Mesenchymal stem cell (in vitro differentiated cells and primary cell): ENCODE measurements around the gene CORO2B.

Experiments
- DNase-seq: peaks from one replicate; pipeline ENCODE4 v3.0.0-alpha.2; 2013
- H2AFZ ChIP-seq: one replicate; pipeline ENCODE4 v1.6.1; 2013; ENCODE audit warnings: low read depth, mild to moderate bottlenecking, control low read depth, inconsistent platforms, low read length, moderate library complexity
- H2AK5ac ChIP-seq: 2 replicates; pipeline ENCODE4 v1.6.1; 2013; ENCODE audit warnings: low read length, moderate library complexity, mild to moderate bottlenecking, inconsistent platforms; ENCODE audit not compliant: severe bottlenecking
- H2BK120ac ChIP-seq: one replicate; pipeline ENCODE4 v1.6.1; 2013; ENCODE audit warnings: low read depth, mild to moderate bottlenecking, inconsistent platforms, low read length, moderate library complexity
- H2BK12ac ChIP-seq, 2 experiments: one replicate each; pipeline ENCODE4 v1.6.1; 2013; ENCODE audit warnings: inconsistent platforms in 2 of 2, low read length in 2 of 2, mild to moderate bottlenecking in 2 of 2, moderate library complexity in 2 of 2, control low read depth in 1 of 2
- H2BK15ac ChIP-seq: one replicate; pipeline ENCODE4 v1.6.1; 2013; ENCODE audit warnings: mild to moderate bottlenecking, low read depth, inconsistent platforms; ENCODE audit not compliant: poor library complexity, severe bottlenecking
- H2BK5ac ChIP-seq: 2 replicates; pipeline ENCODE4 v1.6.1; 2013; ENCODE audit warnings: low read depth, mild to moderate bottlenecking, low read length, control low read depth, inconsistent platforms; ENCODE audit not compliant: poor library complexity, severe bottlenecking
- H3K14ac ChIP-seq, 2 experiments: one replicate each; pipeline ENCODE4 v1.6.1; 2013; ENCODE audit warnings: inconsistent platforms in 2 of 2, low read length in 2 of 2, control low read depth in 1 of 2, mild to moderate bottlenecking in 1 of 2, moderate library complexity in 1 of 2
- H3K18ac ChIP-seq, 2 experiments: one replicate each; pipeline ENCODE4 v1.6.1; 2013; ENCODE audit warnings: inconsistent platforms in 2 of 2, low read length in 2 of 2, control low read depth in 1 of 2, low read depth in 1 of 2, mild to moderate bottlenecking in 1 of 2
- H3K23ac ChIP-seq, 2 experiments: one replicate each; pipeline ENCODE4 v1.6.1; 2013; ENCODE audit warnings: inconsistent platforms in 2 of 2, low read length in 2 of 2, mild to moderate bottlenecking in 2 of 2, moderate library complexity in 2 of 2, control low read depth in 1 of 2
- H3K27ac ChIP-seq: 2 replicates; pipeline ENCODE4 v1.5.1; 2013; ENCODE audit warnings: mild to moderate bottlenecking, moderate library complexity, low read length, control low read depth, inconsistent platforms; ENCODE audit not compliant: poor library complexity, severe bottlenecking
- H3K27me3 ChIP-seq, 2 experiments: 2 replicates each; pipeline versions ENCODE4 v1.6.1 to v1.7.0; 2013; ENCODE audit warnings: low read length in 2 of 2, mild to moderate bottlenecking in 2 of 2, moderate library complexity in 2 of 2, control low read depth in 1 of 2, inconsistent platforms in 1 of 2; ENCODE audit not compliant: control insufficient read depth in 1 of 2, insufficient read depth in 1 of 2
- H3K36me3 ChIP-seq, 2 experiments: 2 replicates each; pipeline versions ENCODE4 v1.6.1 to v1.7.0; 2013; ENCODE audit warnings: low read length in 2 of 2, control low read depth in 1 of 2, inconsistent platforms in 1 of 2, low read depth in 1 of 2, mild to moderate bottlenecking in 1 of 2; ENCODE audit not compliant: insufficient read depth in 2 of 2, control insufficient read depth in 1 of 2
- H3K4ac ChIP-seq, 2 experiments: one replicate each; pipeline ENCODE4 v1.6.1; 2013; ENCODE audit warnings: inconsistent platforms in 2 of 2, low read length in 2 of 2, mild to moderate bottlenecking in 2 of 2, moderate library complexity in 2 of 2, control low read depth in 1 of 2, low read depth in 1 of 2
- H3K4me1 ChIP-seq: 2 replicates; pipeline ENCODE4 v1.6.1; 2013; ENCODE audit warnings: low read depth, low read length, control low read depth; ENCODE audit not compliant: control insufficient read depth, insufficient read depth
- H3K4me2 ChIP-seq: 2 replicates; pipeline ENCODE4 v1.6.1; 2013; ENCODE audit warnings: low read length, mild to moderate bottlenecking, inconsistent platforms; ENCODE audit not compliant: poor library complexity, severe bottlenecking
- H3K4me3 ChIP-seq, 2 experiments: 2 replicates each; pipeline versions ENCODE4 v1.5.1 to v1.7.0; 2013; ENCODE audit warnings: low read length in 2 of 2, mild to moderate bottlenecking in 2 of 2, control low read depth in 1 of 2, low read depth in 1 of 2; ENCODE audit not compliant: insufficient read depth in 1 of 2
- H3K79me1 ChIP-seq: replicated peaks from 2 replicates; pipeline ENCODE4 v1.6.1; 2013; ENCODE audit warnings: mild to moderate bottlenecking, control low read depth, low read length, inconsistent platforms; ENCODE audit not compliant: poor library complexity, severe bottlenecking
- H3K9ac ChIP-seq: 2 replicates; pipeline ENCODE4 v1.7.0; 2013; ENCODE audit warnings: mild to moderate bottlenecking, low read length, moderate library complexity
- H3K9me3 ChIP-seq: 2 replicates; pipeline ENCODE4 v1.7.0; 2013; ENCODE audit warnings: mild to moderate bottlenecking, low read length; ENCODE audit not compliant: control insufficient read depth
- H4K8ac ChIP-seq: one replicate; pipeline ENCODE4 v1.6.1; 2013; ENCODE audit warnings: inconsistent platforms, mild to moderate bottlenecking, low read length, moderate library complexity
- H4K91ac ChIP-seq: one replicate; pipeline ENCODE4 v1.6.1; 2013; ENCODE audit warnings: mild to moderate bottlenecking, low read length, inconsistent platforms
- WGBS: methylation state at CpG from one replicate; pipeline ENCODE4 v1.1.7; 2013; ENCODE audit warnings: mixed read lengths; 5-methylcytosine and 5-hydroxymethylcytosine counted together

CORO2B gene

GRCh38 chr15:68621535-68621934, 42.7 kb downstream of the CORO2B start:
- peak overlapping the region; percentile 74 for H3K9ac ChIP-seq
- H3K36me3 ChIP-seq: peaks cover 0 to 8% of the 10 kb centered on the region in 2 experiments
- no peak overlapping the region for H2BK5ac ChIP-seq
- no peak overlapping the region for H3K4me2 ChIP-seq
- peaks cover 23% of the 10 kb centered on the region for H3K79me1 ChIP-seq
- peak overlapping the region; percentile 6 for H2BK15ac ChIP-seq
- no peak overlapping the region for H4K91ac ChIP-seq
- H4K8ac ChIP-seq: no peak overlapping the region
- H3K23ac ChIP-seq: no peak overlapping the region
- no peaks in the 10 kb centered on the region for H3K9me3 ChIP-seq
- H3K27me3 ChIP-seq: no peaks in the 10 kb centered on the region
- peak overlapping the region; percentile 69 for H2BK120ac ChIP-seq
- WGBS: 91% methylated on average over 1 of the region's 1 CpG
- no peak overlapping the region for H2AFZ ChIP-seq
- peak overlapping the region in 1 of 2 experiments; percentile 68 for H3K4me3 ChIP-seq
- no peak overlapping the region for H3K14ac ChIP-seq
- H2AK5ac ChIP-seq: no peak overlapping the region
- H3K4ac ChIP-seq: peak overlapping the region in 1 of 2 experiments; percentile 77
- H3K4me1 ChIP-seq: peaks cover 21% of the 10 kb centered on the region
- DNase-seq: no peak
- peak overlapping the region; percentile 11 for H3K27ac ChIP-seq
- H2BK12ac ChIP-seq: peak overlapping the region in 1 of 2 experiments; percentile 17
- H3K18ac ChIP-seq: peak overlapping the region; percentile 57 to 91

- H4K8ac ChIP-seq: peak overlapping the region; percentile 24
- H4K91ac ChIP-seq: no peak overlapping the region
- no peak overlapping the region for H3K27ac ChIP-seq
- peaks cover 23% of the 10 kb centered on the region for H3K4me1 ChIP-seq
- H2AFZ ChIP-seq: no peak overlapping the region
- H3K36me3 ChIP-seq: peaks cover 0 to 8% of the 10 kb centered on the region in 2 experiments
- H2AK5ac ChIP-seq: no peak overlapping the region
- no peak overlapping the region for H3K18ac ChIP-seq
- no peak overlapping the region for H3K14ac ChIP-seq
- no peak overlapping the region for H3K4me2 ChIP-seq
- H3K9me3 ChIP-seq: no peaks in the 10 kb centered on the region
- no peak overlapping the region for H3K4me3 ChIP-seq
- no peaks in the 10 kb centered on the region for H3K27me3 ChIP-seq
- H2BK12ac ChIP-seq: no peak overlapping the region
- H3K79me1 ChIP-seq: peaks cover 32% of the 10 kb centered on the region
- no peak overlapping the region for H2BK15ac ChIP-seq
- WGBS: 67% methylated on average over 13 of the region's 13 CpGs
- no peak overlapping the region for H2BK5ac ChIP-seq
- no peak overlapping the region for H2BK120ac ChIP-seq
- no peak overlapping the region for H3K23ac ChIP-seq
- peak overlapping the region in 1 of 2 experiments; percentile 3 for H3K4ac ChIP-seq
- DNase-seq: peak; percentile 66
- H3K9ac ChIP-seq: peak overlapping the region; percentile 26
These were observed 44.6 kb downstream of the CORO2B start for GRCh38 chr15:68623301-68623892.

GRCh38 chr15:68625853-68626252, 47.1 kb downstream of the CORO2B start:
- Histone ChIP-seq H4K91ac (no peak overlapping the region), H3K9ac (no peak overlapping the region), H2AFZ (no peak overlapping the region), H3K27ac (no peak overlapping the region), H3K4ac (no peak overlapping the region), H2BK12ac (no peak overlapping the region), H3K18ac (no peak overlapping the region), H3K36me3 (peaks cover 0 to 8% of the 10 kb centered on the region in 2 experiments), H3K27me3 (no peaks in the 10 kb centered on the region), H3K4me1 (peaks cover 28% of the 10 kb centered on the region), H2AK5ac (no peak overlapping the region), H3K9me3 (no peaks in the 10 kb centered on the region), H4K8ac (no peak overlapping the region), H3K14ac (no peak overlapping the region), H2BK15ac (no peak overlapping the region), H3K4me2 (no peak overlapping the region), H2BK120ac (no peak overlapping the region), H3K23ac (no peak overlapping the region), H3K4me3 (no peak overlapping the region), H2BK5ac (no peak overlapping the region), H3K79me1 (peaks cover 43% of the 10 kb centered on the region)
- DNase-seq: no peak
- WGBS: 85% methylated on average over 4 of the region's 4 CpGs

GRCh38 chr15:68626283-68626682, 47.5 kb downstream of the CORO2B start:
- no peak overlapping the region for H2BK5ac ChIP-seq
- H3K14ac ChIP-seq: no peak overlapping the region
- no peaks in the 10 kb centered on the region for H3K27me3 ChIP-seq
- H3K18ac ChIP-seq: no peak overlapping the region
- no peak overlapping the region for H2BK120ac ChIP-seq
- H3K9me3 ChIP-seq: no peaks in the 10 kb centered on the region
- no peak overlapping the region for H2BK15ac ChIP-seq
- no peak overlapping the region for H3K4ac ChIP-seq
- H3K4me3 ChIP-seq: no peak overlapping the region
- no peak overlapping the region for H3K23ac ChIP-seq
- H3K4me1 ChIP-seq: peaks cover 26% of the 10 kb centered on the region
- peaks cover 0 to 5% of the 10 kb centered on the region in 2 experiments for H3K36me3 ChIP-seq
- H3K9ac ChIP-seq: no peak overlapping the region
- H2AK5ac ChIP-seq: no peak overlapping the region
- DNase-seq: no peak
- H4K91ac ChIP-seq: no peak overlapping the region
- no peak overlapping the region for H3K27ac ChIP-seq
- no peak overlapping the region for H3K4me2 ChIP-seq
- H3K79me1 ChIP-seq: peaks cover 46% of the 10 kb centered on the region
- H2BK12ac ChIP-seq: no peak overlapping the region
- WGBS: 84% methylated on average over 3 of the region's 3 CpGs
- H4K8ac ChIP-seq: no peak overlapping the region
- H2AFZ ChIP-seq: no peak overlapping the region
